Nephron progenitor cell (in vitro differentiated cells): Measurements from ENCODE around the gene PTPRN.

Experiments
- DNase-seq: peaks from one replicate; pipeline ENCODE4 v3.0.0; 2021
- H3K27ac Mint-ChIP-seq: 2 replicates; pipeline ENCODE4 v1.8.0; 2021; ENCODE audit warnings: mild to moderate bottlenecking, moderate library complexity, mixed read lengths
- H3K27me3 Mint-ChIP-seq: 2 replicates; pipeline ENCODE4 v1.8.0; 2021; ENCODE audit warnings: mild to moderate bottlenecking, low read depth, mixed read lengths; ENCODE audit not compliant: poor library complexity
- H3K36me3 Mint-ChIP-seq: 2 replicates; pipeline ENCODE4 v1.8.0; 2021; ENCODE audit warnings: low read depth, mixed read lengths
- H3K4me1 Mint-ChIP-seq: 2 replicates; pipeline ENCODE4 v1.8.0; 2021; ENCODE audit warnings: mixed read lengths
- H3K4me3 Mint-ChIP-seq: 2 replicates; pipeline ENCODE4 v1.8.0; 2021; ENCODE audit warnings: mild to moderate bottlenecking, moderate library complexity, mixed read lengths
- H3K9me3 Mint-ChIP-seq: 2 replicates; pipeline ENCODE4 v1.8.0; 2021; ENCODE audit warnings: mild to moderate bottlenecking, moderate library complexity, mixed read lengths
- TF ChIP-seq, protein P1 (sequence below): fragments of 200-600 bp; sonication (generic); IDR thresholded peaks from 2 replicates; pipeline ENCODE4 v1.5.0; 2021; ENCODE audit warnings: antibody characterized with exemption

Gene PTPRN

DNA sequence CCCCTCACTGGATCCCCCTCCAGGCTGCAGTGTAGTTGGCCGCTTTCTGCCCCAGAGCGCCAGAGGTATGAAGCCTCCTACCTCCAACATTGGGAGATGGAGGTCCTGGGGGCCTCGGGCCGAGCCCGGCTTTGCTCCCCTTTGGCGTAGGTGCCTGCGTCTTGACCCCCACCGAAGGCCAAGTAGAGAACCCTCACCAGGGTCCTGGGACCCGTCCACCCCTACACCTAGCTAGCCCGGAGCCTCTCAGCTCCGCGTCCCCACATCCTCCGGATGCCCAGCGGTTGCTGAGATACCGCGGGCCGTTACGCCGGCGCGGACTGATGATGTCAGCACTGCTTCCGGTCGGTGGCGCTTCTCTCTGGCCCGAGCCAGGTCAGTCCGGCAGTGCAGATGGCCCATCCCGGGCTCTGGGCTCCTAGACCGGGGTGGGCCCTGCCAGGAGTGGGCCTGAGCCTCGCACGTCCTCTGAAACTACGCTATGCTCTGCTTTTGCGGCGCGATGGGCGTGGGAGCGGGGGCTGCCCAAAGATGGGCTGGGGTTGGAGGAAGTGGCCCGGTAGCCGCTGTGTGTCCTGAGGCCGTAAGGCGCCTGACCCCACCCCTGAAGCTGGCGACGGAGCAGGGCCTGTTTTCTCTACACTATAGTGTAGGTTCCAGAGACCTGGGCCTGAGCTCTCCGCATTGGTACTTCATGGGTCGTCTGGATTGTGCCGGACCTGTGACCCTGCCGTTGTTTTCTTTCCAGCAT is 63.9 kb downstream of the PTPRN start, which contains the start of the genes GLB1L and STK16:
Gene GLB1L (minus strand): TSS at position 297 of the 751 bp plus-strand sequence. CDS start 1,871 bp downstream, outside the sequence.
Gene STK16 (plus strand): TSS at position 332 of the 751 bp plus-strand sequence. CDS start 521 bp downstream, outside the sequence.
- DNase-seq, result peak; percentile 96
- peak within 1 kb of the TSS; percentile 98 for H3K27ac Mint-ChIP-seq
- H3K9me3 Mint-ChIP-seq, result no peaks in the 10 kb centered on the region
- H3K4me3 Mint-ChIP-seq, result peak within 1 kb of the TSS; percentile 96
- peaks cover 8% of the 10 kb centered on the region for H3K27me3 Mint-ChIP-seq
- TF ChIP-seq, protein P1, sequence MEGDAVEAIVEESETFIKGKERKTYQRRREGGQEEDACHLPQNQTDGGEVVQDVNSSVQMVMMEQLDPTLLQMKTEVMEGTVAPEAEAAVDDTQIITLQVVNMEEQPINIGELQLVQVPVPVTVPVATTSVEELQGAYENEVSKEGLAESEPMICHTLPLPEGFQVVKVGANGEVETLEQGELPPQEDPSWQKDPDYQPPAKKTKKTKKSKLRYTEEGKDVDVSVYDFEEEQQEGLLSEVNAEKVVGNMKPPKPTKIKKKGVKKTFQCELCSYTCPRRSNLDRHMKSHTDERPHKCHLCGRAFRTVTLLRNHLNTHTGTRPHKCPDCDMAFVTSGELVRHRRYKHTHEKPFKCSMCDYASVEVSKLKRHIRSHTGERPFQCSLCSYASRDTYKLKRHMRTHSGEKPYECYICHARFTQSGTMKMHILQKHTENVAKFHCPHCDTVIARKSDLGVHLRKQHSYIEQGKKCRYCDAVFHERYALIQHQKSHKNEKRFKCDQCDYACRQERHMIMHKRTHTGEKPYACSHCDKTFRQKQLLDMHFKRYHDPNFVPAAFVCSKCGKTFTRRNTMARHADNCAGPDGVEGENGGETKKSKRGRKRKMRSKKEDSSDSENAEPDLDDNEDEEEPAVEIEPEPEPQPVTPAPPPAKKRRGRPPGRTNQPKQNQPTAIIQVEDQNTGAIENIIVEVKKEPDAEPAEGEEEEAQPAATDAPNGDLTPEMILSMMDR, result no peak
- H3K36me3 Mint-ChIP-seq, result peaks cover 8% of the 10 kb centered on the region
- H3K4me1 Mint-ChIP-seq, result peaks cover 58% of the 10 kb centered on the region

DNA sequence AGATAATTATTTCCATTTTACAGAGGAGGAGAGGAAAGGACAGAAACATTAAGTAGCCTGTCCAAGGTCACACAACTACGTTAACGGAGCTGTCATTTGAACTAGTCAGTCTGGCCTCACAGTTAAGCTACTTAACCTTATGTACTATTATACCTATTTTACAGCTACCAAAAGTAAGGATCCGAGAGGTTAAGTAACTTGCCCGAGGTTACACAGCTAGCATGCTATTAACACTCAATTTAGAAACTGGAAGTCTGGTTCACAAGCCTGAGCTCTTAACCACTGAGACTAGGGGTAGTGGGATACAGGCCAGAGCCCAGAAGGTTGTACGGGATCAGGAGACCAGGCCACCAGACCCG is 64.4 kb downstream of the PTPRN start:
- peaks cover 8% of the 10 kb centered on the region for H3K36me3 Mint-ChIP-seq
- peaks cover 5% of the 10 kb centered on the region for H3K27me3 Mint-ChIP-seq
- TF ChIP-seq, protein P1, result no peak
- H3K4me1 Mint-ChIP-seq, result peaks cover 55% of the 10 kb centered on the region
- H3K4me3 Mint-ChIP-seq, result peak overlapping the region; percentile 96
- no peaks in the 10 kb centered on the region for H3K9me3 Mint-ChIP-seq
- no peak for DNase-seq
- H3K27ac Mint-ChIP-seq, result peak overlapping the region; percentile 79

DNA sequence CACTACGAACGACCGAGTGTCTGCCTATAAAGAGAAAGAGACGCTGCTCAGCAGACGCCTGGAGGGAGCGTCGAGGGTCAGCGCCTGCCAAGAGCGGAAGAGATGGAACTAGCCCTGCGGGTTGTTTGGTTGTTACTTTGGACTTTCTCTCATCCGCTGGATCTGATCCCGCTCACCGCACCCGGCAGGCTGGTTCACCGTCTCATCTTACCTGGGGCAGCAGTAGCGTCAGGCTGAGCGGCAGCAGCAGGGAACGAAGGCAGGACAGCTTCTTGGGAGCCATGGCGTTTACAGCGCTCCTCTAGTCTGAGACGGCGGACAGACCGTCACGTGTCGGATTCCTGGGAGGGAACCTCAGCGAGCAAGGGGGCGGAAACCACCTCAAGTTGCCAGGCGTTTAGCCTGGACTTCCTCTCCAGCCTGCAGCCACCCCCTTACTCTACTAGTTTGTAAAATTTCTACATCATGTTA is 65.9 kb downstream of the PTPRN start:
- peak; percentile 19 for DNase-seq
- H3K4me1 Mint-ChIP-seq, result peaks cover 41% of the 10 kb centered on the region
- peak overlapping the region; percentile 54 for H3K4me3 Mint-ChIP-seq
- peak overlapping the region; percentile 85 for H3K27ac Mint-ChIP-seq
- TF ChIP-seq, protein P1, result no peak
- no peaks in the 10 kb centered on the region for H3K9me3 Mint-ChIP-seq
- H3K27me3 Mint-ChIP-seq, result peaks cover 7% of the 10 kb centered on the region
- H3K36me3 Mint-ChIP-seq, result peaks cover 4% of the 10 kb centered on the region
